ENCODE measurements around the gene PQBP1.

PQBP1 gene

DNA sequence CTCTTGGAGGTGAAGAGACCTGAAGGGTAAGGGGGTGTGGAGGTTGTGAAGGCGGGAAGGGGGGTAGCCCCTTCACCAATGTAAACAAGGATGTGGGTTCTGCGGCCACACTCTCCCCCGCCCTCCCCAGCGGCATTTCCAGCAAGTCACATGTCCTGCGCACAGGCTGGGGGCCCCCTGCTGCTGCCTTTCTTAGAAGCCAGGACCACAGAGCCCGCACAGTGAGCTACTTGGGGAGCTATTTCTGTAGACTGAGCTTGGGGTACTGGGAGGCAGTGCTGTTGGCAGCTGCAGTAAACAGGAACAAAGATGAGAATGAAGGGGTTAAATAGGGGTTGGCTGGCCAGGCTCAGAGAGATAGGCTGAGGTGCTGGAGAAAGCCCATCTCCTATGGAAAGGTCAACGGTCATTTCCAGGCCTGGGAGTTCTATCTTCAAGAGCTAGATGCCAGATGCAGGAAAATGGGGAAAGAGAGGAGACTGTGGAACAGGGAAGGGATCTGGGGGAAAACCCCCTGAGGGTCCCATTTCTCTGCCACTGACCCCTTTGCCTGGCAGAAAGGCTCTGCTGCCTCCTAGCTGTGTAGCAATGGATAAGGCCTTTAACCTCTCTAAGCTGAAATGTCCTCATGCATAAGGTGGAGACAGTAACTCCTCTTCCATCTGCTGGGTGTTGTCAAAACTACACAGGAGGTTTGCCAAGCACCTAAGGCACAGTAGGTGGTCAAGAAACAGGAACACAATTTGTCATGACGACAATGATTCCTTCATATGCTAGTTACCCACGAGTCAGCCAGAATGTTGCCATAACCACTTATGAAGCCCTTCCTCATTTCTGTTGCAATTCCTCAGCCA is 39.6 kb downstream of the PQBP1 start:
- H3K4me3 ChIP-seq (ENCODE audit: low read length) = no peak overlapping the region
- DNase-seq (ENCODE audit: low read depth) = no peak
- TF ChIP-seq, protein P1, sequence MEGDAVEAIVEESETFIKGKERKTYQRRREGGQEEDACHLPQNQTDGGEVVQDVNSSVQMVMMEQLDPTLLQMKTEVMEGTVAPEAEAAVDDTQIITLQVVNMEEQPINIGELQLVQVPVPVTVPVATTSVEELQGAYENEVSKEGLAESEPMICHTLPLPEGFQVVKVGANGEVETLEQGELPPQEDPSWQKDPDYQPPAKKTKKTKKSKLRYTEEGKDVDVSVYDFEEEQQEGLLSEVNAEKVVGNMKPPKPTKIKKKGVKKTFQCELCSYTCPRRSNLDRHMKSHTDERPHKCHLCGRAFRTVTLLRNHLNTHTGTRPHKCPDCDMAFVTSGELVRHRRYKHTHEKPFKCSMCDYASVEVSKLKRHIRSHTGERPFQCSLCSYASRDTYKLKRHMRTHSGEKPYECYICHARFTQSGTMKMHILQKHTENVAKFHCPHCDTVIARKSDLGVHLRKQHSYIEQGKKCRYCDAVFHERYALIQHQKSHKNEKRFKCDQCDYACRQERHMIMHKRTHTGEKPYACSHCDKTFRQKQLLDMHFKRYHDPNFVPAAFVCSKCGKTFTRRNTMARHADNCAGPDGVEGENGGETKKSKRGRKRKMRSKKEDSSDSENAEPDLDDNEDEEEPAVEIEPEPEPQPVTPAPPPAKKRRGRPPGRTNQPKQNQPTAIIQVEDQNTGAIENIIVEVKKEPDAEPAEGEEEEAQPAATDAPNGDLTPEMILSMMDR (conservative IDR thresholded peaks at IDR 0.05; ENCODE audit: low read depth, low read length) = peak; percentile 9

DNA sequence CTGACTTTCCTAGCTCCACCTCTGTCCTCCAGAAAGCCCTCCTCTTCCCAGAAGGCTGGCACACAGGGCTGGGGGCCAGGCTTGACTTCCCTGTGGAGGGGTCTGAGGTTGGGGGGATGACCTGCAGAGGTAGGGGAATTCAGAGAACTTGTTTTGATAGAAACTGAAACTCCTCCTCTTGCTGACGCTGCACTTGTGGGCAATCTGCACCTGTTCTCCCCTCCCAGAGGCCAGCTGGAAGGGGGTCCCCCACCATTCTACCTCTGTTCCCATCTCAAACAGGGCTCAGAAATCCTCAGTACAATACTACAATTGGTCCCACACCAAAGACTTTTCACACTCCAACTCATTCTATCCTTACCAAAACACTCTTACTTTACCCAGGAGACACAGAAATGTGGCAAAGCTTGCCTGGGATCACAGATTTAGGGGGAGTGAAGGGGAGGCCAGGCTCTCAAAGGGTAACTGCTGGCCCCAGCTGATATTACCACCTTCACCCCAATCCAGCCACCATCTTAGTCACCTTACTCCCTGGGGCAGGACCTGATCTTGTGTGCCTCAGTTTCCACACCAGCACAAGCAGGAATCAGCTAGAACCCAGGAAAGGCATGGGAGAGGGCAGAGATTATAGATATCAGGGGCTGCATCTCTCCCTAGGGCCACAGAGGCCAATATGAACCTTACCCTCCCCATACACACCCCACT is 41.1 kb downstream of the PQBP1 start:
- DNase-seq (ENCODE audit: low read depth) = no peak
- no peak overlapping the region for H3K4me3 ChIP-seq (ENCODE audit: low read length)

DNA sequence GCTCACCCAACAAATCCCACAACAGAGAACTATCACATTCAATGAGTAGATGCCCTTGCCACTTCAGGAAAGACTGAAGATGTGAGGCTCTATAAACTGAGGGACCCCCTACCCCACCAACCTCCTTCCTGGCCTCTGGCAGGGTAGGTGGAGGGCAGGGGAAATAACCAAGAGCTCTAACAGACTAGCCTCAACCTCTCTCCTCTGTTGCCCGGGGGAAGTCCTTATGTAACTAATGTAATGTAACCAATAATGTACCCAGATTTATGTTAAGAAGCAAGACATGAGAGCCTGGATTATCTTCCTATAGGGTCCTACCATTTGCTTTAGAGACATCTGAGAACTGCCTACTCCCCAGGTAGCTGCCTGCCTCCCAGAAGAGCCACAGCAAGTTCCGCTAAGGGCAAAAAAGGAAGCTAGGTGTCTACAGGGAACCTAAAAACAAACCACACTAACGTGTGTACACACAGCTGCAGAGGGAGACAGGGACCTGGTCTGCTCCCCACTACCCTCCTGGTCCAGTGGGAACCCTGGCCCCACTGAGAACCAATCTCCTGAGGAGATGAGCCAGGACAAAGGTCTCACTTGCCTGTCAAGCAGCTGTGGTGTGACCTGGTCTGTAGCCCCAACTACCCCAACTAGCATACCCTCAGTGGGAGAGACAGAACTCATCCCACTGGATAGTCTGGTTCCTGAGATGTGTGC is 41.9 kb downstream of the PQBP1 start:
- DNase-seq (ENCODE audit: low read depth) = no peak
- no peak overlapping the region for H3K4me3 ChIP-seq (ENCODE audit: low read length)
- TF ChIP-seq, protein P1 (conservative IDR thresholded peaks at IDR 0.05; ENCODE audit: low read depth, low read length) = no peak

More for the DNA sequence above, 41.1 kb downstream of the PQBP1 start:
- TF ChIP-seq, protein P1 (conservative IDR thresholded peaks at IDR 0.05; ENCODE audit: low read depth, low read length) = no peak

DNA sequence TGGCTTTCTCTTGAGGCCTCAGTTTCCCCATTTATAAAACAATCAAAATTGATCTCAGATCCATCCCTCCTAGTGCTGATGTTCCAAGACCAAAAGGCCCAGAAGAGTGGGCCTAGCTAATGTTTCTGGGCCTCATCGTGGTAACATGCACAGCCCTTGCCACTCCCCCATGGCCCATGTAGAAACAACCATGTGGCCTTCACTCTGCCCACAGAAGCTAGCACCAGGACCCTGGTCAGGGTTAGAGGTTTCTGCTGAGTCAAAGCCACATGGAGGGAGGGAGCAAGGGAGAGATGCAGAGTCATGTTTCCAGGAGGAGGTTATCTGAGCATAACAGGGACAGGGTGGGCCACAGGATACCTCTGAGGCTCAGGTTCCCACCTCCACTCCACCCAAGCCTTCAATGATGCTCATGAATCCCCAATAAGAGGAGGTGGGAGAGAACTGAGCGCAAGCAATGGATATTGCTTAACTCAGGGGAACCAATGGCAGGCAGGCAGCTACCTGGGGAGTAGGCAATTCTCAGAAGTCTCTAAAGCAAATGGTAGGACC is 42.8 kb downstream of the PQBP1 start:
- H3K4me3 ChIP-seq (ENCODE audit: low read length) = no peak overlapping the region
- no peak for DNase-seq (ENCODE audit: low read depth)
- TF ChIP-seq, protein P1 (conservative IDR thresholded peaks at IDR 0.05; ENCODE audit: low read depth, low read length) = no peak

DNA sequence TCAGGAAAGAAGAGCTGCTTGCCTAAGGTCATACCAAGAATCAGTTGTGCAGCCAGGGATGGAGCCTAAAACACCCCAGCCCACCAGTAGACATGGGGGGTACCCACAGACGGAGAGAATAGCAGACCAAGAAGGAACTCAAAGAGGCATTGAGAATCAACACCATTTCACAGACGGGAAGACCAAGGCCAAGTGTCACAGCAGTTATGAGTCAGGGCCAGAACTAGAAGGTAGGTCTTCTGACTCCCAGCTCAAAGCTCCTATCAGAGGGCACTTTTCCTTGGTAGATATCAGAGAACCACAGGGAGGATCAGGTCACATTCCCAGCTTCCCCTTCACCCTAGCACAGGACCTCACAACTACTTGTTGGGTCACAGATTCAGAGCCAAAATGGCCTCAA is 45.2 kb downstream of the PQBP1 start:
- H3K4me3 ChIP-seq (ENCODE audit: low read length) = no peak overlapping the region
- DNase-seq (ENCODE audit: low read depth) = no peak
- TF ChIP-seq, protein P1 (conservative IDR thresholded peaks at IDR 0.05; ENCODE audit: low read depth, low read length) = no peak

DNA sequence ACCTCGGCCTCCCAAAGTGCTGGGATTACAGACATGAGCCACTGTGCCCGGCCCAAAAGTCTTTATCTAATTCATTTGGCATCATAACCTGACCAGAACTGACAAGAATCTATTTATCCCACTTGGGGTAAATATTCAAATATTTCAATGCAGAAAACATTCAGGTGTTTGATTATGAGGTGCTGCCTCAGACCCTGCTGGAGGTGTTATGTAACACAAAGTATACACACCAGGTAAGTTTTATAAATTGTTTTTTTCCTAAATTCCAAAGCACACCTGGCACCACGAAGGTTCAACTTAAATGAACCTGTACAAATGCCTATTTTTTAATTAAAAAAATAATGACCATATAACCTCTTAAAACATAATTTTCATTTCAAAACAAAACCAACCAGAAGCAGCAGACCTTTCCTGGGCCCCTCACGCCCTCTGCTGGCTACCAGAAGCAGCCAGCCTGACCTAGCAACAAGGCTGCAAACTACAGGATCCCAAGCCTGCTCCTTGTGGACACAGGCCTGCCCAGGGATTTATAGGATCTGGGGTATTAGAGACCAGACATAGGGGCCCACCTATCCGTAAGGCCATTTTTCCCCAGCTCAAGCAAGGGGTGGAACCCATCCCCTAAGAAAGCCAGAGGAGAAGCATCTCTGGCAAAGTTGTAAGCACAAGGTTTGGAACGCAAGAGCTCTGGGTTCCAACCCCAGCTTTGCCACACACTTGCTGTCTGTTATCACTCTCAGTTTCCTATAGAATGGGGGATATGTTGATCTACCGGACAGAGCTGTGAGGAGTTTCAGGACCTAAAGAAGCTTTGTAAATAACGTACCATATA is 48.0 kb downstream of the PQBP1 start:
- TF ChIP-seq, protein P1 (conservative IDR thresholded peaks at IDR 0.05; ENCODE audit: low read depth, low read length) = peak; percentile 83
- no peak overlapping the region for H3K4me3 ChIP-seq (ENCODE audit: low read length)
- DNase-seq (ENCODE audit: low read depth) = no peak
